H1 (cell line): ENCODE results near the gene PCGF3. TPM values are rescaled to one million over a fixed set of nuclear protein-coding genes. Genes with fewer than 3 reads are reported as not detected.

ENCODE experiments used
- CTCF ChIA-PET: fragments of 300-600 bp; sonication (Branson Sonifier 250); formaldehyde crosslinking; loops from one replicate; lab custom pipeline; 2021; ENCODE audit not compliant: partially characterized antibody; lab: Charles Lee
- POLR2A ChIA-PET: fragments of 300-600 bp; sonication (Branson Sonifier 250); formaldehyde crosslinking; loops from one replicate; lab custom pipeline; 2021; ENCODE audit warnings: inconsistent platforms; ENCODE audit not compliant: partially characterized antibody; lab: Charles Lee
- DNase-seq, 2 experiments: peaks; one replicate each; pipeline versions ENCODE4 v3.0.0 to v3.0.0-alpha.2; 2010 to 2022; ENCODE audit warnings: low spot score in 2 of 2, low read depth in 1 of 2, mixed read lengths in 1 of 2
- FAIRE-seq: peaks from 2 replicates; lab custom pipeline; 2011; peaks lifted over from hg19 to GRCh38; lab: Jason Lieb, UNC
- H2AFZ ChIP-seq: 2 replicates; pipeline ENCODE4 v1.8.1; 2012; ENCODE audit warnings: low read length, inconsistent platforms
- H2AK5ac ChIP-seq: 2 replicates; pipeline ENCODE4 v1.6.1; 2013; ENCODE audit warnings: low read depth, low read length
- H2BK120ac ChIP-seq: replicated peaks from 2 replicates; pipeline ENCODE3; 2013; ENCODE audit warnings: low read depth, low read length, inconsistent platforms
- H2BK12ac ChIP-seq: 2 replicates; pipeline ENCODE4 v1.6.1; 2013; ENCODE audit warnings: low read depth, low read length
- H2BK15ac ChIP-seq: 2 replicates; pipeline ENCODE4 v1.6.1; 2013; ENCODE audit warnings: low read length
- H2BK20ac ChIP-seq: 2 replicates; pipeline ENCODE4 v1.6.1; 2013; ENCODE audit warnings: low read length
- H2BK5ac ChIP-seq: 2 replicates; pipeline ENCODE4 v1.6.1; 2013; ENCODE audit warnings: low read depth, low read length
- H3K14ac ChIP-seq: 2 replicates; pipeline ENCODE4 v1.6.1; 2013; ENCODE audit warnings: inconsistent platforms; ENCODE audit not compliant: insufficient read length
- H3K18ac ChIP-seq: 2 replicates; pipeline ENCODE4 v1.6.1; 2013; ENCODE audit warnings: low read length; ENCODE audit errors: extremely low read depth
- H3K23ac ChIP-seq: 2 replicates; pipeline ENCODE4 v1.6.1; 2013; ENCODE audit warnings: inconsistent platforms; ENCODE audit not compliant: insufficient read length
- H3K23me2 ChIP-seq: 2 replicates; pipeline ENCODE4 v1.6.1; 2013; ENCODE audit warnings: low read depth, low read length
- H3K27ac ChIP-seq: 2 replicates; pipeline ENCODE4 v1.6.1; 2011; ENCODE audit warnings: low read depth, low read length, inconsistent platforms
- H3K27me3 ChIP-seq, 4 experiments: replicated peaks in 1 of 4; 1 replicate in 1 of 4; 2 replicates in 3 of 4; pipeline versions ENCODE4 v1.6.1 to v1.8.1; 2011 to 2013; ENCODE audit warnings: low read length in 3 of 4, mild to moderate bottlenecking in 3 of 4, inconsistent platforms in 2 of 4, mixed read lengths in 2 of 4, moderate library complexity in 1 of 4; ENCODE audit not compliant: control insufficient read depth in 3 of 4, insufficient read depth in 3 of 4; ENCODE audit errors: extremely low read depth in 1 of 4
- H3K36me3 ChIP-seq, 4 experiments: 2 replicates each; pipeline versions ENCODE4 v1.6.1 to v1.8.1; 2011 to 2013; ENCODE audit warnings: mild to moderate bottlenecking in 4 of 4, low read length in 3 of 4, moderate library complexity in 2 of 4, control low read depth in 1 of 4, inconsistent platforms in 1 of 4; ENCODE audit not compliant: insufficient read depth in 4 of 4, control insufficient read depth in 2 of 4
- H3K4ac ChIP-seq: replicated peaks from 2 replicates; pipeline ENCODE3; 2013; ENCODE audit warnings: low read length, low read depth, mixed read lengths, inconsistent platforms; ENCODE audit not compliant: insufficient read length
- H3K4me1 ChIP-seq, 4 experiments: replicated peaks in 1 of 4; 1 replicate in 1 of 4; 2 replicates in 3 of 4; pipeline versions ENCODE4 v1.6.1 to v1.8.1; 2011 to 2013; ENCODE audit warnings: low read length in 3 of 4, inconsistent platforms in 2 of 4, mixed read lengths in 1 of 4; ENCODE audit not compliant: insufficient read depth in 4 of 4, control insufficient read depth in 3 of 4
- H3K4me2 ChIP-seq, 2 experiments: 2 replicates each; pipeline versions ENCODE4 v1.6.1 to v1.8.1; 2011 to 2013; ENCODE audit warnings: low read depth in 2 of 2, low read length in 2 of 2, control low read depth in 1 of 2, inconsistent platforms in 1 of 2, mild to moderate bottlenecking in 1 of 2; ENCODE audit not compliant: insufficient read depth in 1 of 2
- H3K4me3 ChIP-seq, 4 experiments: fragments of 200-600, 300-600 bp in 1 of 4; sonication (generic), shearing (Covaris generic), sonication (Bioruptor Twin) in 1 of 4; 2 replicates each; pipeline versions ENCODE4 v1.5.1 to v1.8.1; 2011 to 2016; ENCODE audit warnings: low read length in 4 of 4, low read depth in 3 of 4, control low read depth in 2 of 4, inconsistent platforms in 2 of 4, mild to moderate bottlenecking in 2 of 4, mixed read lengths in 1 of 4, moderate library complexity in 1 of 4; ENCODE audit not compliant: insufficient read depth in 2 of 4; ENCODE audit errors: extremely low read depth in 1 of 4
- H3K56ac ChIP-seq: replicated peaks from 2 replicates; pipeline ENCODE3; 2013; ENCODE audit warnings: low read depth, mild to moderate bottlenecking, mixed read lengths, low read length, inconsistent platforms; ENCODE audit not compliant: insufficient read length
- H3K79me1 ChIP-seq: 2 replicates; pipeline ENCODE4 v1.6.1; 2013; ENCODE audit warnings: low read depth, low read length, control low read depth
- H3K79me2 ChIP-seq, 2 experiments: 2 replicates each; pipeline versions ENCODE4 v1.6.1 to v1.8.1; 2012 to 2013; ENCODE audit warnings: low read length in 2 of 2, mild to moderate bottlenecking in 2 of 2, inconsistent platforms in 1 of 2; ENCODE audit not compliant: insufficient read depth in 2 of 2, control insufficient read depth in 1 of 2
- H3K9ac ChIP-seq, 4 experiments: replicated peaks in 1 of 4; 1 replicate in 1 of 4; 2 replicates in 3 of 4; pipeline versions ENCODE4 v1.6.1 to v1.8.1; 2011 to 2013; ENCODE audit warnings: low read depth in 3 of 4, low read length in 3 of 4, control low read depth in 2 of 4, mild to moderate bottlenecking in 2 of 4, moderate library complexity in 2 of 4, inconsistent platforms in 1 of 4; ENCODE audit errors: extremely low read depth in 1 of 4
- H3K9me3 ChIP-seq, 2 experiments: 2 replicates each; pipeline versions ENCODE4 v1.6.1 to v1.8.1; 2012 to 2013; ENCODE audit warnings: mild to moderate bottlenecking in 2 of 2, moderate library complexity in 2 of 2, control low read depth in 1 of 2, inconsistent platforms in 1 of 2, low read depth in 1 of 2, low read length in 1 of 2, mixed read lengths in 1 of 2; ENCODE audit not compliant: insufficient read depth in 2 of 2
- H4K20me1 ChIP-seq, 2 experiments: replicated peaks in 1 of 2; 2 replicates each; pipeline versions ENCODE3 to v1.8.1; 2011 to 2013; ENCODE audit warnings: inconsistent platforms in 2 of 2, low read length in 2 of 2, mild to moderate bottlenecking in 1 of 2; ENCODE audit not compliant: insufficient read depth in 2 of 2, control insufficient read depth in 1 of 2
- H4K5ac ChIP-seq: 2 replicates; pipeline ENCODE4 v1.6.1; 2013; ENCODE audit warnings: low read length, low read depth, mixed read lengths, inconsistent platforms; ENCODE audit not compliant: insufficient read length
- H4K8ac ChIP-seq: 2 replicates; pipeline ENCODE4 v1.8.0; 2013; ENCODE audit warnings: mild to moderate bottlenecking, moderate library complexity, low read length, inconsistent platforms; ENCODE audit not compliant: insufficient read depth; ENCODE audit errors: extremely low read depth
- H4K91ac ChIP-seq: replicated peaks from 2 replicates; pipeline ENCODE3; 2013; ENCODE audit warnings: low read length, mixed read lengths, inconsistent platforms; ENCODE audit not compliant: insufficient read length
- CEBPB ChIP-seq: IDR thresholded peaks from 2 replicates; pipeline ENCODE4 v1.6.1; 2012; ENCODE audit warnings: low read depth, low read length
- CHD1 ChIP-seq: IDR thresholded peaks from 2 replicates; pipeline ENCODE4 v1.6.1; 2012; ENCODE audit warnings: low read depth, low read length, improper control_type of control experiment
- EGR1 ChIP-seq: IDR thresholded peaks from 2 replicates; pipeline ENCODE4 v1.6.1; 2011; ENCODE audit warnings: low read depth, low read length, borderline replicate concordance
- KDM4A ChIP-seq: IDR thresholded peaks from one replicate; pipeline ENCODE4 v1.7.1; 2012; ENCODE audit warnings: low read depth, mild to moderate bottlenecking, moderate library complexity, low read length, inconsistent platforms; ENCODE audit not compliant: severe bottlenecking
- MAX ChIP-seq: IDR thresholded peaks from 2 replicates; pipeline ENCODE4 v1.6.1; 2012; ENCODE audit warnings: inconsistent platforms
- POLR2A ChIP-seq, 2 experiments: IDR thresholded peaks; 1 replicate in 1 of 2; 2 replicates in 1 of 2; pipeline ENCODE4 v1.6.1; 2011; ENCODE audit warnings: low read depth in 2 of 2, low read length in 2 of 2, mild to moderate bottlenecking in 2 of 2; ENCODE audit errors: control extremely low read depth in 1 of 2
- RAD21 ChIP-seq, 2 experiments: IDR thresholded peaks in 1 of 2; conservative IDR thresholded peaks in 1 of 2; 2 replicates each; pipeline ENCODE4 v1.6.1; 2011; ENCODE audit warnings: low read depth in 2 of 2, low read length in 2 of 2, improper control_type of control experiment in 1 of 2, inconsistent platforms in 1 of 2, mild to moderate bottlenecking in 1 of 2, moderate library complexity in 1 of 2
- TAF1 ChIP-seq: IDR thresholded peaks from 2 replicates; pipeline ENCODE4 v1.6.1; 2011; ENCODE audit warnings: mild to moderate bottlenecking, low read depth, low read length
- TBP ChIP-seq: IDR thresholded peaks from 2 replicates; pipeline ENCODE4 v1.6.1; 2011; ENCODE audit warnings: low read depth, low read length, improper control_type of control experiment
- YY1 ChIP-seq: IDR thresholded peaks from 2 replicates; pipeline ENCODE4 v1.6.1; 2011; ENCODE audit warnings: low read depth, mild to moderate bottlenecking, low read length
- WGBS, 2 experiments: shearing (Covaris generic) in 1 of 2; methylation state at CpG; one replicate each; pipeline versions ENCODE4 v1.1.6 to v1.1.7; 2013 to 2015; ENCODE audit warnings: low lambda C conversion rate in 2 of 2, mixed read lengths in 2 of 2, inconsistent platforms in 1 of 2, low coverage in 1 of 2, missing lambda C conversion rate in 1 of 2; ENCODE audit not compliant: insufficient replicate concordance in 2 of 2, insufficient coverage in 1 of 2, insufficient read length in 1 of 2; ENCODE audit errors: extremely low coverage in 1 of 2, missing lambda C conversion rate in 1 of 2; 5-methylcytosine and 5-hydroxymethylcytosine counted together
- polyA plus RNA-seq, 7 experiments: library from polyadenylated mRNA; depleted of rRNA in 3 of 7; stranded (reverse) in 5 of 7; unstranded in 2 of 7; fragments of >200 nt in 5 of 7; fragments of 200-250 nt in 2 of 7; gene quantifications; 1 replicate in 5 of 7; 2 replicates in 1 of 7; 4 replicates in 1 of 7; pipeline versions ENCODE4 v1.2.1 to v1.2.3, GENCODE V29; 2011 to 2013; ENCODE audit warnings: missing spikeins in 2 of 7, mixed read lengths in 2 of 7
- total RNA-seq: library from RNA; stranded (reverse); fragmentation: NEBNext Ultra II Directional; extraction: Animal tissue kit (Norgen Biotek cat#: 25700); gene quantifications from 2 replicates; pipeline ENCODE4 v1.2.1, GENCODE V29; 2021

The PCGF3 gene
- total and polyA plus RNA-seq, 2 of the 8 experiments (the other 6 are each of a cell fraction or from before 2014, with no cell fraction given) = 52.7 to 52.9 TPM

GRCh38 chr4:781493-782216 lies 76.0 kb downstream of the PCGF3 start:
- no peak overlapping the region for H3K14ac ChIP-seq
- no peak overlapping the region for H2BK120ac ChIP-seq
- peaks cover 12 to 16% of the 10 kb centered on the region in 2 experiments for H4K20me1 ChIP-seq
- FAIRE-seq (no peak), DNase-seq (peak; percentile 98)
- 1% methylated on average over 39 of the region's 57 CpGs; no CpG with 5 or more reads in 1 of the 2 experiments for WGBS, 2 experiments
- peak overlapping the region; percentile 9; the same call in 1 of the 2 replicates for H2AK5ac ChIP-seq
- no peak overlapping the region for H2BK12ac ChIP-seq
- CTCF ChIA-PET = interaction anchor here (0.6 to 3.9 kb wide), 2 partner anchors 13 to 23 kb away, joined by 3 to 12 read pairs; no protein-coding TSS in a partner anchor
- POLR2A ChIA-PET = interaction anchor here (0.9 to 2.0 kb wide), 6 partner anchors 8 to 308 kb away, joined by 3 to 14 read pairs (median 6); no protein-coding TSS in a partner anchor
- H2BK20ac ChIP-seq = no peak overlapping the region
- peak overlapping the region; percentile 98 for H3K18ac ChIP-seq
- H3K27me3 ChIP-seq = peaks cover 27 to 38% (median 38%) of the 10 kb centered on the region in 4 experiments
- no peak overlapping the region for H3K23ac ChIP-seq
- peak overlapping the region; percentile 92 for H3K56ac ChIP-seq
- H4K91ac ChIP-seq = peak overlapping the region; percentile 71
- peak overlapping the region; percentile 89 for H4K5ac ChIP-seq
- H2AFZ ChIP-seq = no peak overlapping the region
- H3K4me1 ChIP-seq = peaks cover 0 to 21% (median 18%) of the 10 kb centered on the region in 4 experiments; a peak in 6 of 7 replicates
- H3K9ac ChIP-seq = peak overlapping the region; percentile 93 to 99 (median 96)
- peak overlapping the region; percentile 94 for H3K27ac ChIP-seq
- H3K4me3 ChIP-seq = peak overlapping the region; percentile 77 to 92 (median 91)
- peak overlapping the region; percentile 99 for H4K8ac ChIP-seq
- peaks cover 6% of the 10 kb centered on the region for H3K79me1 ChIP-seq
- H3K9me3 ChIP-seq = no peaks in the 10 kb centered on the region
- H3K4me2 ChIP-seq = peak overlapping the region; percentile 91 to 93
- peak overlapping the region; percentile 95 for H2BK5ac ChIP-seq
- H3K79me2 ChIP-seq = peaks cover 11 to 42% of the 10 kb centered on the region in 2 experiments; a peak in 3 of 4 replicates
- peak overlapping the region; percentile 63 for H3K4ac ChIP-seq
- H3K23me2 ChIP-seq = peaks cover 11% of the 10 kb centered on the region
- no peak overlapping the region for H2BK15ac ChIP-seq
- peaks cover 0 to 29% (median 6%) of the 10 kb centered on the region in 4 experiments; a peak in 4 of 8 replicates for H3K36me3 ChIP-seq
- TF ChIP-seq YY1 (peak; percentile 95), CHD1 (no peak), RAD21 (IDR thresholded peaks at IDR 0.05 in 1 of 2, conservative IDR thresholded peaks at IDR 0.05 in 1 of 2; ENCODE audit: low read depth in 2 of 2, low read length in 2 of 2) (no peak), CEBPB (no peak), EGR1 (no peak), KDM4A (peak; percentile 25), POLR2A (IDR thresholded peaks at IDR 0.05; ENCODE audit: control extremely low read depth in 1 of 2, low read depth in 2 of 2, low read length in 2 of 2) (peak in 1 of 2 experiments; percentile 97; a peak in 2 of 3 replicates), TAF1 (peak; percentile 98), TBP (peak; percentile 92), MAX (no peak)
